Cardiac fibroblast (primary cell): ENCODE measurements around the gene AGBL2.
A peak's percentile ranks its signal among the peaks of the same experiment; 100 is the strongest.
"Not testable (repeated sequence)": the region's sequence is repeated elsewhere in the genome, so short reads cannot be mapped to it uniquely, and the experiment has no call there.

Source experiments
- DNase-seq, 2 donors: peaks; one replicate each; pipeline versions ENCODE4 v3.0.0 to v3.0.0-alpha.2; 2010; ENCODE audit warnings: low read depth in 2 of 2
- H3K4me3 ChIP-seq, 2 donors: replicated peaks in 1 of 2; 1 replicate in 1 of 2; 2 replicates in 1 of 2; pipeline ENCODE4 v1.5.1; 2011; ENCODE audit warnings: low read depth in 2 of 2, low read length in 2 of 2, mild to moderate bottlenecking in 2 of 2, moderate library complexity in 1 of 2
- TF ChIP-seq, protein P1 (sequence below): IDR thresholded peaks from one replicate; pipeline ENCODE4 v1.5.1; 2011; ENCODE audit warnings: low read depth, mild to moderate bottlenecking, low read length, inconsistent platforms

The AGBL2 gene

DNA sequence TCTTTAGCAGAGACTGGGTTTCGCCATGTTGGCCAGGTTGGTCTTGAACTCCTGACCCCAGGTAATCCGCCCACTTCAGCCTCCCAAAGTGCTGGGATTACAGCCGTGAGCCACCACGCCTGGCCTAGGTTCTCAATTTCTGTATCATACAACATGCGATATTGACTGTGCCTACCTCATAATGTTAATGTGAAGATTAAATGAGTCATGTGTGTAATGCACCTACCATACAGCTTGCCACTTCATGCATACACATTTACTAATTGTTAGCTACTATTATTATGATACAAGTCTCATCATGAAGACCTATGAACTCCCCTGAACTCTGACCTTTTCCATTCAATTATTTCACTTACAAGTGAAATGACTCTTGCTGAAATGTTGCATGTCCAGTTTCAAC is 25.7 kb downstream of the AGBL2 start:
- no peak overlapping the region for H3K4me3 ChIP-seq
- TF ChIP-seq, protein P1, sequence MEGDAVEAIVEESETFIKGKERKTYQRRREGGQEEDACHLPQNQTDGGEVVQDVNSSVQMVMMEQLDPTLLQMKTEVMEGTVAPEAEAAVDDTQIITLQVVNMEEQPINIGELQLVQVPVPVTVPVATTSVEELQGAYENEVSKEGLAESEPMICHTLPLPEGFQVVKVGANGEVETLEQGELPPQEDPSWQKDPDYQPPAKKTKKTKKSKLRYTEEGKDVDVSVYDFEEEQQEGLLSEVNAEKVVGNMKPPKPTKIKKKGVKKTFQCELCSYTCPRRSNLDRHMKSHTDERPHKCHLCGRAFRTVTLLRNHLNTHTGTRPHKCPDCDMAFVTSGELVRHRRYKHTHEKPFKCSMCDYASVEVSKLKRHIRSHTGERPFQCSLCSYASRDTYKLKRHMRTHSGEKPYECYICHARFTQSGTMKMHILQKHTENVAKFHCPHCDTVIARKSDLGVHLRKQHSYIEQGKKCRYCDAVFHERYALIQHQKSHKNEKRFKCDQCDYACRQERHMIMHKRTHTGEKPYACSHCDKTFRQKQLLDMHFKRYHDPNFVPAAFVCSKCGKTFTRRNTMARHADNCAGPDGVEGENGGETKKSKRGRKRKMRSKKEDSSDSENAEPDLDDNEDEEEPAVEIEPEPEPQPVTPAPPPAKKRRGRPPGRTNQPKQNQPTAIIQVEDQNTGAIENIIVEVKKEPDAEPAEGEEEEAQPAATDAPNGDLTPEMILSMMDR: no peak
- DNase-seq: no peak

DNA sequence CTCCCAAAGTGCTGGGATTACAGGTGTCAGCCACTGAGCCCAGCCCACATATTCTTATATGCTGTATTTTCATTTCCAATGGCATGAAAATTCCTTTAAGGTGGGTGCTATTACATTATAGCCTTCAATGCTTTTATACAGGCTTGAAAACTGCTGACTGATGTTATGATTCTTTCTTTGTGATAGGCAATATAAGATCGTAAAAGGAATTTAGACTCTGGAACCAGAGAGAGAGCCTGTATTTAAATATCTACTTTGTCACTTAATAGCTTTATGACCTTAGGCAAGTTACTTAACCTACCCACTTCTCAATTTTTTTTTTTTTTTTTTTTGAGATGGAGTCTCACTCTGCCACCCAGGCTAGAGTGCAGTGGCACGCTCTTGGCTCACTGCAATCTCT is 26.2 kb downstream of the AGBL2 start:
- no peak overlapping the region for H3K4me3 ChIP-seq
- TF ChIP-seq, protein P1: no peak
- no peak for DNase-seq

DNA sequence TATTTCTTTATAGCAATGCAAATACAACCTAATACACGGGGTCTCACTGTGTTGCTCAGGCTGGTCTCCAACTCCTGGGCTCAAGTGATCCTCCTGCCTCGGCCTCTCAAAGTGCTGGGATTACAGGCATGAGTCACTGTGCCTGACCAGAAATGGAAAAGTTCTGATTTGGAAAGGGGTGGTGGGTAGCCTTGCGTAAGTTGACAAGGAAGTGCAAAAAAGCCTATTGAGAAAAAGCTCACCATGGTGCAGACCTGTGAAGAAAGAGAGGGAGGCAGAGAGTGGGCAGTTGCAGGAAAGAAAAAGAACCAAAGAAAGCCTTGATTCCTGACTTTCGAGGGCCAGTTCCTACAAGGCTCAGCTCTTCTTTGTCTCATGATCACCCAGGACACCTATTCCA is 27.1 kb downstream of the AGBL2 start:
- DNase-seq: no peak
- no peak overlapping the region for H3K4me3 ChIP-seq
- TF ChIP-seq, protein P1: no peak

DNA sequence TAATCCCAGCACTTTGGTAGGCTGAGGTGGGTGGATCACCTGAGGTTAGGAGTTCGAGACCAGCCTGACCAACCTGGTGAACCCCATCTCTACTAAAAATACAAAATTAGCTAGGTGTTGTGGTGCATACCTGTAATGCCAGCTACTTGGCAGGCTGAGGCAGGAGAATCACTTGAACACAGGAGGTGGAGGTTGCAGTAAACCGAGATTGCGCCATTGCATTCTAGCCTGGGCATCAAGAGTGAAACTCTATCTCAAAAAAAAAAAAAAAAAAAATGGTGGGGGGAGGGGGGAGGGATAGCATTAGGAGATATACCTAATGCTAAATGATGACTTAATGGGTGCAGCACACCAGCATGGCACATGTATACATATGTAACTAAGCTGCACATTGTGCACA is 28.5 kb downstream of the AGBL2 start:
- not testable (repeated sequence) for H3K4me3 ChIP-seq

DNA sequence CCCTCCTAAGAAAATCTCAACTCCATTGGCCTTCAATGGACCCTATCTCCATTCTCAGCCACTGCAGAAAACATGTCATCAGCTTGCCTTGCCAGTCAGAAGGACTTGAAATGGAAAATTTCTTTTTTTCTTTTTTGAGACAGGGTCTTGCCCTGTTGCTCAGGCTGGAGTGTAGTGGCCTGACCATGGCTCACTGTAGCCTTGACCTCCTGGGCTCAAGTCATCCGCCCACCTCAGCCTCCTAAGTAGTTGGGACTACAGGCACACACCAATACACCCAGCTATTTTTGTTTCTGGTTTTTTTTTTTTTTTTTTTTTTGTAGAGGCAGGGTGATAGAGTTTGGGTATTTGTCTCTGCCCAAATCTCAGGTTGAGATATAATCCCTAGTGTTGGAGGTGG is 29.0 kb downstream of the AGBL2 start:
- no peak for DNase-seq
- no peak overlapping the region for H3K4me3 ChIP-seq
- TF ChIP-seq, protein P1: no peak

More for the DNA sequence above, 28.5 kb downstream of the AGBL2 start:
- not testable (repeated sequence) for DNase-seq

DNA sequence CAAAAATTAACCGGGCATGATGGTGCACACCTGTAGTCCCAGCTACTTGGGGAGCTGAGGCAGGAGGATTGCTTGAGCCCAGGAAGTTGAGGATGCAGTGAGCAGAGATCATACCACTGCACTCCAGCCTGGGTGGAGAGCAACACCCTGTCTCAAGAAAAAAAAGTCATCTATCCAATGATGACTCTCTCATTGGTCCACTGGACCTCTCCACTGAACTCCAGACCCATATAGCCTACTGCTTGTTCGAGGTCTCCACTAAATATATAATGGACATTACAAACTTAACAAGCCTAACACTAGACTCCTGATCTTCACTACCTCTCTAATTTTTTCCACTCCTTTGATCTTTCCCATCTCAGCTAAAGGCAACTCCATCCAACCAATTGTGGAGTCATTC is 39.3 kb downstream of the AGBL2 start:
- no peak overlapping the region for H3K4me3 ChIP-seq
- no peak for DNase-seq
- TF ChIP-seq, protein P1: no peak

DNA sequence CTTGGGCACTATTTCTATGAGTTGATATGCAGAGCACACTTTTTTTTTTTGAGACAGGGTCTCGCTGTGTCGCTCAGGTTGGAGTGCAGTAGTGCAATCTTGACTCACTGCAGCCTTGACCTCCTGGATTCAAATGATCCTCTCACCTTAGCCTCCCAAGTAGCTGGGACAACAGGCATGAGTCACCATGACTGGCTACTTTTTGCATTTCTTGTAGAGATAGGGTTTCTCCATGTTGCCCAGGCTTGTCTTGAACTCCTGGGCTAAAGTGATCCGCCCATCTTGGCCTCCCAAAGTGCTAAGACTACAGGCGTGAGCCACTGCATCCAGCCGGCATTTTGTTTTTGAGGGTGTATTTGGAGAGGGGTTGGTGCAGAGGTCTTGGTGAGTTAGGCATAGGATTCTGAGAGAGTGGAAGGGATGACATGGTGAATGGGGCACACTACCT is 42.9 kb downstream of the AGBL2 start:
- DNase-seq: peak in 1 of 2 donors; percentile 41
- TF ChIP-seq, protein P1: no peak
- H3K4me3 ChIP-seq: no peak overlapping the region
